Upper lobe of left lung (tissue), 6 donors: Measurements from ENCODE around the gene TNKS1BP1. TPM values are rescaled to one million over a fixed set of nuclear protein-coding genes. Genes with fewer than 3 reads are reported as not detected.

ENCODE experiments used
- ATAC-seq, 2 donors: fragments of 200-7000 bp; cut with Tn5 transposase; one replicate each; pipeline ENCODE4 v1.9.1; 2022; ENCODE audit warnings: mild to moderate bottlenecking in 2 of 2, moderate library complexity in 2 of 2; ENCODE audit not compliant: low FRiP score in 2 of 2
- DNase-seq, 2 donors: peaks; one replicate each; pipeline ENCODE4 v3.0.0-alpha.2; 2019 to 2020
- H3K27ac ChIP-seq, 4 donors: fragments of 200-600 bp; sonication (generic); one replicate each; pipeline ENCODE4 v1.5.1; 2016 to 2019
- H3K27me3 ChIP-seq, 4 donors: fragments of 200-600 bp; sonication (generic); one replicate each; pipeline ENCODE4 v1.5.1; 2017 to 2019
- H3K36me3 ChIP-seq, 4 donors: fragments of 200-600 bp; sonication (generic); one replicate each; pipeline ENCODE4 v1.5.1; 2016 to 2019
- H3K4me1 ChIP-seq, 4 donors: fragments of 200-600 bp; sonication (generic); one replicate each; pipeline ENCODE4 v1.5.1; 2018 to 2019
- H3K4me3 ChIP-seq, 4 donors: fragments of 200-600 bp; sonication (generic); one replicate each; pipeline ENCODE4 v1.5.1; 2017 to 2019; ENCODE audit warnings: mild to moderate bottlenecking in 2 of 4, moderate library complexity in 1 of 4
- H3K9me3 ChIP-seq, 4 donors: fragments of 200-600 bp; sonication (generic); one replicate each; pipeline ENCODE4 v1.5.1; 2018 to 2019
- CTCF ChIP-seq, 6 experiments: fragments of 450-650 bp in 4 of 6; fragments of 200-600 bp in 2 of 6; sonication (generic) in 2 of 6; IDR thresholded peaks; one replicate each; pipeline ENCODE4 v1.5.1; 2016 to 2019; ENCODE audit warnings: antibody characterized with exemption in 6 of 6
- EP300 ChIP-seq, 4 donors: sonication (generic); formaldehyde crosslinking; IDR thresholded peaks; one replicate each; pipeline ENCODE4 v1.5.1; 2017; ENCODE audit warnings: antibody characterized with exemption in 4 of 4, control low read depth in 2 of 4
- POLR2A ChIP-seq, 4 donors: fragments of 450-650 bp; IDR thresholded peaks; one replicate each; pipeline ENCODE4 v1.5.1; 2016 to 2017; ENCODE audit warnings: antibody characterized with exemption in 4 of 4, mild to moderate bottlenecking in 2 of 4
- POLR2AphosphoS5 ChIP-seq, 2 donors: sonication (generic); formaldehyde crosslinking; IDR thresholded peaks; one replicate each; pipeline ENCODE4 v1.5.1; 2017; ENCODE audit warnings: antibody characterized with exemption in 2 of 2
- WGBS, 2 donors: methylation state at CpG; one replicate each; pipeline ENCODE4 v1.1.5; 2017 to 2018; 5-methylcytosine and 5-hydroxymethylcytosine counted together
- total RNA-seq, 6 donors: library from RNA; depleted of rRNA in 4 of 6; stranded (reverse); fragments of >200 nt in 4 of 6; gene quantifications; one replicate each; pipeline versions ENCODE4 v1.1.0 to v1.2.1, GENCODE V29; 2016 to 2021
- donor health status: DM: no; HTN: no; CAD: no; lungs with moderate emphysema.
- donor health status: DM: no; HTN: yes; CAD: no; lungs with severe emphysema.

TNKS1BP1 gene
- total RNA-seq, 6 donors from 2014 or later = 120 to 322 (median 184) TPM

DNA sequence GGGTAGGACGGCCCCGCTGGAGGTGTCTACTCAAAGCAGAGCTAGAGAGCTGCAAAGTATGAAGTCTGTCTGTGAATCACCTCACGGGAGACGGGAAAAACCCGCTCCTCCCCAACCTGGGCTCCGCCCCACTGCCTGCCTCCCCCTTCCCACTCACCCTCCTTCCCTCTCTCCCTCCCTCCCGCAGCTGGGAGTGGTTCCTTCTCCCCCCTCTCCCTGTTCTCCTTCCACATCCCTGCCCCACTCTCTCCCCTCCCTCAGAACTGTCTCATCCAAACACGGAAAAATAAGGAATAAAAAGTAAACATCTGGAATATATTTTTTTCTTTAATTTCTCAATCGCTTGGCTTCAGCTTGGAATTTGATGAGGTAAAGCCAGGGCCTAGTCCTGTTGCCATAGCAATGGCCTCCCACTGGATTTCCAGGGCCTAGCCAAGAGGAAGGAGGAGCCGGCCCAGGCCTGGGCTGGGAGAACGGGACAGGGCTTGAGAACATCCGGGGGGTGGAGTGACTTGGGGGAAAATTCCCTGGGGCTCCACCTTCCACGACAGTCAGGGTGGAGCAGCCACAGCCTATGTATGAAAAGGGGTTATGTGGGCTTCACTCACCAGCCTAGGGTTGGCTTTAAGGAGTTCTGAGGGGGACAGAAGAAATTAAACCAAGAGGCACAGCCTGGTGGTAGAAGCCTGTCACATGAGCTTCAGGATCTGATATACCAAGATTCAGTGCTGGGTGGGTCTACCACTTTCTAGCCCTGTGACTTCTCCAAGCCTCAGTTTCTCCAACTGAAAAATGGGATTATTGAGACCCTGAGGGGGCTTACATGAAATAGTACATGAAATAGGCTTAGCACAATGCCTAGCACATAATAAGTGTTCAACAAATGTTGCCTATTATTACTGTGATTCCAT lies 2.2 kb downstream of the TNKS1BP1 start:
- peaks cover 4 to 47% (median 31%) of the 10 kb centered on the region in 4 donors for H3K36me3 ChIP-seq
- no peaks in the 10 kb centered on the region for H3K9me3 ChIP-seq
- peak overlapping the region; percentile 96 to 97 (median 96) for H3K27ac ChIP-seq
- DNase-seq (peak; percentile 72 to 94), ATAC-seq (peak; percentile 79 to 86)
- H3K4me3 ChIP-seq = peak overlapping the region in 3 of 4 donors; percentile 62 to 91 (median 85)
- peak; percentile 30 to 67 for TF ChIP-seq POLR2AphosphoS5 (IDR thresholded peaks at IDR 0.05)
- peak in 1 of 4 donors; percentile 45 for TF ChIP-seq EP300 (IDR thresholded peaks at IDR 0.05)
- TF ChIP-seq POLR2A (IDR thresholded peaks at IDR 0.05) = peak in 3 of 4 donors; percentile 35 to 61 (median 55)
- TF ChIP-seq CTCF (IDR thresholded peaks at IDR 0.05) = peak in 1 of 6 experiments; percentile 23
- H3K27me3 ChIP-seq = no peaks in the 10 kb centered on the region
- 26 to 36% methylated on average over 11 to 13 of the region's 13 CpGs for WGBS, 2 donors
- H3K4me1 ChIP-seq = peaks cover 67 to 78% (median 75%) of the 10 kb centered on the region in 4 donors

- peaks cover 71 to 83% (median 80%) of the 10 kb centered on the region in 4 donors for H3K4me1 ChIP-seq
- H3K4me3 ChIP-seq = peak overlapping the region in 3 of 4 donors; percentile 62 to 91 (median 85)
- ATAC-seq (peak in 1 of 2 donors; percentile 0), DNase-seq (no peak)
- peaks cover 11 to 47% (median 32%) of the 10 kb centered on the region in 4 donors for H3K36me3 ChIP-seq
- no peaks in the 10 kb centered on the region for H3K9me3 ChIP-seq
- TF ChIP-seq POLR2A (IDR thresholded peaks at IDR 0.05) = no peak
- TF ChIP-seq CTCF (IDR thresholded peaks at IDR 0.05) = no peak
- TF ChIP-seq POLR2AphosphoS5 (IDR thresholded peaks at IDR 0.05) = no peak
- TF ChIP-seq EP300 (IDR thresholded peaks at IDR 0.05) = no peak
- H3K27ac ChIP-seq = peak overlapping the region; percentile 96 to 97 (median 96)
- 37 to 39% methylated on average over 6 of the region's 6 CpGs for WGBS, 2 donors
- H3K27me3 ChIP-seq = no peaks in the 10 kb centered on the region
Observed at GRCh38 chr11:57321388-57322255, 3.1 kb downstream of the TNKS1BP1 start.

DNA sequence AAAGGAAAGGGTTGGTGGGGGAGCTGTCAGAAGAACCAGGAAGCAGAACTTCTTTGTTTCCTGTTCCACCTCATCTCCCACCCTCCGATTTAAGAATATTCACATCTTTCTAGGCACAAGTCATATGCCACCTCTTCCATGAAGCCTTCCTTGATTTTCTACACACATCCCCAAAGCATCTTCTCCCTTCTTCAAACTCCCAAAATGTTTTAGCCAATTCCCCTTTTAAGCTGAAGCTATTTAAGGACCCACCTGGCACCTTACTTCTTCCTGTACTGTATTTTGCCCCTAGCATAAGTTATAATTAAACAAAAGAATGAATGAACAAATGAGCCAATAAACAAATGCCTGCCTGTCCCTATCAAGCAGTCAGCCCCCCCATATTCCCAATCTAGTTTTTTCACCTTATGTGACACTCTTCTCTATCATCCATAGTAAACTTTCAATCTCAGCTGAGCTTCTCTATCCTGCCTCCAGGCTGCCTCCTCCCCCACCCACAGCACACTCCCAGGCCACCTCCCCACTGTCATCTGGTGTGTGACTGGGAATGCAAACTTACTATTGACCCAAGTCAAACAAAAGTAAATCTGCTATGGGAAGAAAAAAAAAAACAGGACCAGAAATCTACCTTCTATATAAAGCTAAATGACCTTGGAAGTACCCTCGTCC lies 3.9 kb downstream of the TNKS1BP1 start:
- Histone ChIP-seq H3K27me3 (no peaks in the 10 kb centered on the region), H3K27ac (peak overlapping the region; percentile 58 to 97 (median 96)), H3K9me3 (no peaks in the 10 kb centered on the region), H3K4me1 (peaks cover 71 to 83% (median 80%) of the 10 kb centered on the region in 4 donors), H3K4me3 (peak overlapping the region in 2 of 4 donors; percentile 62 to 91), H3K36me3 (peaks cover 11 to 50% (median 34%) of the 10 kb centered on the region in 4 donors)
- DNase-seq (no peak), ATAC-seq (no peak)
- WGBS, 2 donors = 78% methylated on average over 2 of the region's 2 CpGs
- TF ChIP-seq POLR2A (IDR thresholded peaks at IDR 0.05) = no peak
- TF ChIP-seq EP300 (IDR thresholded peaks at IDR 0.05) = no peak
- no peak for TF ChIP-seq POLR2AphosphoS5 (IDR thresholded peaks at IDR 0.05)
- no peak for TF ChIP-seq CTCF (IDR thresholded peaks at IDR 0.05)

DNA sequence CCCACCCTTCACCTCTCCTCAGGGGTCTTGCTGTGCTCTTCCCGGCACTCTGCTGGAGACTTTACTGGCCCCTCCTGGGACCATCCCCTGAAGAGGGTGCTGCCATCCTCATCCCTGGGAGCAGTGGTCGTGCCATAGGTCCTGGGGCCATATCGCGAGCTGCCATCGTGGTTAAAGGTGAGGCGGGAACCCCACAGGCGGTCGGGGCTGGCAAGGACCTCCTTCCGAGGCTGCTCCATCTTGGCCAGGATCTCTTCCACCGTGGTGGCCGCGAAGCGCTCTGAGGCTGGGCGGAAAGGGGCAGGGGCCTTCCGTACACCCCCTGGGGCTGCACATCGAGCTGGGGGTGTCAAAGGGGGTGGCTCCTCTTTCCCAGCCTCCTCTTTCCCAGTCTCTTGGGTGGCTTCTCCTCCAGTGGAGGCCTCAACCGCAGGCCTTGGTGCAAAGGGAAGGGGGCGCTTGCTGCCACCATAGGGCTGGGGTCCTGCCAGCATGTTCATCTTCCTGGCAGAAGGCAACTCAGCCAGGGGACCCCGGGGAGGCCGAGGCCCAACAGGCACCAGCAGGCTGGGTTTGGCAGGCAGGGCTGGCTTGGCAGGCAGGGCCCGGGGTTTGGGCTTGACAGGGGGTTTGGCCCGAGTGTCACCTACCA lies 4.6 kb downstream of the TNKS1BP1 start:
- DNase-seq (peak in 1 of 2 donors; percentile 77), ATAC-seq (no peak)
- H3K27ac ChIP-seq = peak overlapping the region in 3 of 4 donors; percentile 58 to 97 (median 96)
- H3K9me3 ChIP-seq = no peaks in the 10 kb centered on the region
- peaks cover 71 to 82% (median 79%) of the 10 kb centered on the region in 4 donors for H3K4me1 ChIP-seq
- peaks cover 11 to 53% (median 35%) of the 10 kb centered on the region in 4 donors for H3K36me3 ChIP-seq
- H3K4me3 ChIP-seq = peak overlapping the region in 1 of 4 donors; percentile 24
- H3K27me3 ChIP-seq = no peaks in the 10 kb centered on the region
- TF ChIP-seq CTCF (IDR thresholded peaks at IDR 0.05) (no peak), EP300 (IDR thresholded peaks at IDR 0.05) (no peak), POLR2A (IDR thresholded peaks at IDR 0.05) (no peak), POLR2AphosphoS5 (IDR thresholded peaks at IDR 0.05) (no peak)
- 88 to 91% methylated on average over 11 to 21 of the region's 22 CpGs for WGBS, 2 donors
